ENCODE results near the gene NDUFAF5. TPM values are rescaled to one million over a fixed set of nuclear protein-coding genes. Genes with fewer than 3 reads are reported as not detected.

Gene NDUFAF5
- total RNA-seq, 1 experiment from 2014 or later: 40.2 TPM

- H2BK15ac ChIP-seq (ENCODE audit: low read depth, low read length): no peak overlapping the region
- H4K8ac ChIP-seq (replicated peaks; ENCODE audit: insufficient read length, low read depth, low read length): no peak overlapping the region
- Mint-ChIP-seq H3K4me1 (no peaks in the 10 kb centered on the region), H3K27ac (no peak overlapping the region), H3K27me3 (ENCODE audit: low read depth) (no peaks in the 10 kb centered on the region), H3K4me3 (no peak overlapping the region), H3K9me3 (no peaks in the 10 kb centered on the region), H3K36me3 (ENCODE audit: insufficient read depth in 1 of 3, low read depth in 3 of 3) (peaks cover 0 to 50% (median 36%) of the 10 kb centered on the region in 3 experiments; a peak in 6 of 7 replicates)
- no peak for DNase-seq
- no peak overlapping the region for H3K4ac ChIP-seq (ENCODE audit: low read depth, low read length)
- no peak overlapping the region for H3K23ac ChIP-seq (ENCODE audit: insufficient read length, low read depth, low read length)
- no peaks in the 10 kb centered on the region for H3K79me2 ChIP-seq (ENCODE audit: insufficient read depth, low read length)
- no peak overlapping the region for H3K27ac ChIP-seq (ENCODE audit: insufficient read length, low read depth, low read length)
- H4K20me1 ChIP-seq (ENCODE audit: control insufficient read depth, insufficient read depth, insufficient read length): no peaks in the 10 kb centered on the region
- no peak overlapping the region for H2AFZ ChIP-seq (ENCODE audit: low read length)
- no peaks in the 10 kb centered on the region for H3K4me1 ChIP-seq (ENCODE audit: insufficient read depth, low read length)
- no peaks in the 10 kb centered on the region for H3K9me3 ChIP-seq (ENCODE audit: control insufficient read depth, low read depth, low read length)
- no peak overlapping the region for H3K56ac ChIP-seq (ENCODE audit: insufficient read length, low read depth, low read length)
- H2BK20ac ChIP-seq (ENCODE audit: low read depth, low read length, poor library complexity, severe bottlenecking): no peak overlapping the region
- no peaks in the 10 kb centered on the region for H3K79me1 ChIP-seq (ENCODE audit: insufficient read depth, low read depth, low read length, poor library complexity, severe bottlenecking)
- no peak overlapping the region for H2AK5ac ChIP-seq (ENCODE audit: insufficient read length, low read length)
- H2BK120ac ChIP-seq (ENCODE audit: low read depth, low read length, poor library complexity, severe bottlenecking): no peak overlapping the region
- no peak overlapping the region for H3K9ac ChIP-seq (ENCODE audit: extremely low read depth, insufficient read length, low read length)
- H3K18ac ChIP-seq (ENCODE audit: insufficient read length, low read depth, low read length): no peak overlapping the region
- H3K23me2 ChIP-seq (ENCODE audit: insufficient read length, low read depth, low read length, poor library complexity, severe bottlenecking): no peaks in the 10 kb centered on the region
- H4K5ac ChIP-seq (ENCODE audit: insufficient read length, low read depth, low read length): no peak overlapping the region
- H3K27me3 ChIP-seq (ENCODE audit: insufficient read depth, low read length): no peaks in the 10 kb centered on the region
- no peak overlapping the region for H2BK5ac ChIP-seq (ENCODE audit: insufficient read length, low read length)
- H4K91ac ChIP-seq (ENCODE audit: insufficient read length, low read depth, low read length): no peak overlapping the region
- no peak overlapping the region for H3T11ph ChIP-seq (ENCODE audit: low read length)
- H3K4me2 ChIP-seq (ENCODE audit: insufficient read depth, insufficient read length, low read length): no peak overlapping the region
- H2BK12ac ChIP-seq (ENCODE audit: insufficient read length, low read depth, low read length): no peak overlapping the region
- H3K14ac ChIP-seq (ENCODE audit: insufficient read depth, low read length): no peak overlapping the region
- TF ChIP-seq CTCF (conservative IDR thresholded peaks at IDR 0.05): no peak
Observed at GRCh38 chr20:13817342-13817741, 32.5 kb downstream of the NDUFAF5 start.

Measured in H9 (cell line).